ENCODE data around the gene SEC23A.

The SEC23A gene

GRCh38 chr14:39114073-39114838, 11.2 kb upstream of the SEC23A start, which contains the start of gene GEMIN2:
Gene GEMIN2, plus strand, starts transcription at chr14:39114323. Its CDS starts 16 bp downstream, at chr14:39114339.
- peak within 1 kb of the TSS; percentile 92 for H3K4me2 ChIP-seq (ENCODE audit: insufficient read depth, low read length)
- H3K27ac ChIP-seq (ENCODE audit: low read length) = peak within 1 kb of the TSS; percentile 94
- peak; percentile 97 for ATAC-seq (ENCODE audit: insufficient read depth, low read depth)
- H3K36me3 ChIP-seq (ENCODE audit: insufficient read depth, low read length) = peaks cover 18% of the 10 kb centered on the region
- H3K9ac ChIP-seq (ENCODE audit: low read depth, low read length) = peak within 1 kb of the TSS; percentile 64
- no peaks in the 10 kb centered on the region for H3K27me3 ChIP-seq (ENCODE audit: insufficient read depth, low read length, poor library complexity)
- no peak for TF ChIP-seq EZH2 (IDR thresholded peaks at IDR 0.05; ENCODE audit: borderline replicate concordance, low read depth, low read length, severe bottlenecking)
- TF ChIP-seq, protein P1, sequence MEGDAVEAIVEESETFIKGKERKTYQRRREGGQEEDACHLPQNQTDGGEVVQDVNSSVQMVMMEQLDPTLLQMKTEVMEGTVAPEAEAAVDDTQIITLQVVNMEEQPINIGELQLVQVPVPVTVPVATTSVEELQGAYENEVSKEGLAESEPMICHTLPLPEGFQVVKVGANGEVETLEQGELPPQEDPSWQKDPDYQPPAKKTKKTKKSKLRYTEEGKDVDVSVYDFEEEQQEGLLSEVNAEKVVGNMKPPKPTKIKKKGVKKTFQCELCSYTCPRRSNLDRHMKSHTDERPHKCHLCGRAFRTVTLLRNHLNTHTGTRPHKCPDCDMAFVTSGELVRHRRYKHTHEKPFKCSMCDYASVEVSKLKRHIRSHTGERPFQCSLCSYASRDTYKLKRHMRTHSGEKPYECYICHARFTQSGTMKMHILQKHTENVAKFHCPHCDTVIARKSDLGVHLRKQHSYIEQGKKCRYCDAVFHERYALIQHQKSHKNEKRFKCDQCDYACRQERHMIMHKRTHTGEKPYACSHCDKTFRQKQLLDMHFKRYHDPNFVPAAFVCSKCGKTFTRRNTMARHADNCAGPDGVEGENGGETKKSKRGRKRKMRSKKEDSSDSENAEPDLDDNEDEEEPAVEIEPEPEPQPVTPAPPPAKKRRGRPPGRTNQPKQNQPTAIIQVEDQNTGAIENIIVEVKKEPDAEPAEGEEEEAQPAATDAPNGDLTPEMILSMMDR (IDR thresholded peaks at IDR 0.05; ENCODE audit: borderline replicate concordance, extremely low read depth, low read length, poor library complexity, severe bottlenecking) = no peak
- no peaks in the 10 kb centered on the region for H3K9me3 ChIP-seq (ENCODE audit: insufficient read depth, low read length, severe bottlenecking)
- H4K20me1 ChIP-seq (ENCODE audit: insufficient read depth, low read length) = no peaks in the 10 kb centered on the region
- peak within 1 kb of the TSS; percentile 66 to 71 for H3K4me3 ChIP-seq (ENCODE audit: low read depth in 1 of 2, low read length in 2 of 2)
- DNase-seq = peak; percentile 94
- peak within 1 kb of the TSS; percentile 88 for H2AFZ ChIP-seq (ENCODE audit: low read depth, low read length)
- peaks cover 29% of the 10 kb centered on the region for H3K4me1 ChIP-seq (ENCODE audit: insufficient read depth, low read length)
- H3K79me2 ChIP-seq (ENCODE audit: insufficient read depth, low read length) = peaks cover 24% of the 10 kb centered on the region

DNA sequence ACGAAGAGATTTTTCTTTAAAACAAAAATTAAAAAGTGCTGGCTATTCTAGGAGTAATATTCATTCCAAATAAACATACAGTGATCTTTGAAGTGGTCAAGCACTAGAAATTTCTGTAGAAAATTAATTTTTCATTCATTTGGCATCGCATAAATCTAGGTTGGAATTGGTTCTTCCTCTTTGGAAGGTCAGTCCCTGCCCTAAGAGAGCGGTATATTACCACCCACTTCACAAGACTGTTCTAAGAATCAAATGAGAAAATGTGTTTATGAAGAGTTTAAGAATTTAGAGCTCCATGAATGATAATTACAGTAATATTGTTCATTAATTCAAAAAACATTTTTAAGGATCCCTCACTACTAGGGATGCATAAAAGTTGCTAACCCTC, 10.6 kb upstream of the SEC23A start:
- Histone ChIP-seq H2AFZ (ENCODE audit: low read depth, low read length) (peak overlapping the region; percentile 88), H3K79me2 (ENCODE audit: insufficient read depth, low read length) (peaks cover 24% of the 10 kb centered on the region), H3K9ac (ENCODE audit: low read depth, low read length) (peak overlapping the region; percentile 64), H3K4me2 (ENCODE audit: insufficient read depth, low read length) (peak overlapping the region; percentile 92), H3K27me3 (ENCODE audit: insufficient read depth, low read length, poor library complexity) (no peaks in the 10 kb centered on the region), H3K27ac (ENCODE audit: low read length) (peak overlapping the region; percentile 94), H4K20me1 (ENCODE audit: insufficient read depth, low read length) (no peaks in the 10 kb centered on the region), H3K36me3 (ENCODE audit: insufficient read depth, low read length) (peaks cover 12% of the 10 kb centered on the region), H3K4me1 (ENCODE audit: insufficient read depth, low read length) (peaks cover 29% of the 10 kb centered on the region), H3K9me3 (ENCODE audit: insufficient read depth, low read length, severe bottlenecking) (no peaks in the 10 kb centered on the region), H3K4me3 (ENCODE audit: low read depth in 1 of 2, low read length in 2 of 2) (peak overlapping the region; percentile 66 to 71; a peak in 3 of 4 replicates)
- DNase-seq (no peak), ATAC-seq (ENCODE audit: insufficient read depth, low read depth) (peak; percentile 8)
- TF ChIP-seq EZH2 (IDR thresholded peaks at IDR 0.05; ENCODE audit: borderline replicate concordance, low read depth, low read length, severe bottlenecking) = no peak
- TF ChIP-seq, protein P1 (IDR thresholded peaks at IDR 0.05; ENCODE audit: borderline replicate concordance, extremely low read depth, low read length, poor library complexity, severe bottlenecking) = no peak

DNA sequence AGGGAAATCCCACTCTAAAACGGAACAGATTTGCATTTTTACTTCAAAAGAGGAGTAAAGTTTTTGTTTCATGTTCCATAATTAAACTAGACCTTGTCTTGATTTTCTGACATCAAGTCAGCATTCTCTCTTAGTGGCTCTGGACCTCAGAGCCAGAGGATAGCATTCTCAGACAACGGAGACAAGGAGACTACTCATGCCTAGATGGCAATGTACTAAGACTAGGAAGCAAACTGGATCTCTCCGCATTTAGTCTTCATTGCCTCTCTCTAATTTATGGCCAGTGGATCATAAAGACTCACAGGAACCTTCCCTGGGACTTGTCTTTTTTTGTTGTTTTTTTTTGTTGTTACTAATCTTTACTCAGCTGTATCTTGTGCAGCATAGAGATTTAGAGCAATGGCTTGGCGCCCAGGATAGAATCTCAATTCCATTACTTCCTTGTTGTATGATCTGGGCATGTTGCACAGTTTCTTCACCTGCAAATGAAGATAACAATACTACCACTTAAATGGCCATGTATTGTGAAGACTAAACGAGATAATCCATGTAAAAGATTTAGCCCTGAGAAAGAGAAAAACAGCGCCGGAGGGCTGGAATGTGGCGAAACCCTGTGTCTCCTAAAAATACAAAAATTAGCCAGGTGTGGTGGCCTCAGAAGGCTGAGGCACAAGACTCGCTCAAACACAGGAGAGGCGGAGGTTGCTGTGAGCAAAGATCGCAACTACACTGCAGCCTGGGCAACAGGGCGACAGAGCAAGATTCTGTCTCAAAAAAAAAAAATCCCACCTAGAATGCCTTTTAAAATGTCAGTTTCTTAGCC, 7.1 kb upstream of the SEC23A start:
- Histone ChIP-seq H3K9ac (ENCODE audit: low read depth, low read length) (no peak overlapping the region), H3K27me3 (ENCODE audit: insufficient read depth, low read length, poor library complexity) (no peaks in the 10 kb centered on the region), H3K9me3 (ENCODE audit: insufficient read depth, low read length, severe bottlenecking) (no peaks in the 10 kb centered on the region), H3K4me1 (ENCODE audit: insufficient read depth, low read length) (peaks cover 15% of the 10 kb centered on the region), H3K4me3 (ENCODE audit: low read depth in 1 of 2, low read length in 2 of 2) (no peak overlapping the region), H3K79me2 (ENCODE audit: insufficient read depth, low read length) (peaks cover 9% of the 10 kb centered on the region), H3K27ac (ENCODE audit: low read length) (no peak overlapping the region), H4K20me1 (ENCODE audit: insufficient read depth, low read length) (no peaks in the 10 kb centered on the region), H2AFZ (ENCODE audit: low read depth, low read length) (0 out of 2 replicates have a peak overlapping the region, but pooled peaks have one; percentile 8), H3K4me2 (ENCODE audit: insufficient read depth, low read length) (no peak overlapping the region), H3K36me3 (ENCODE audit: insufficient read depth, low read length) (no peaks in the 10 kb centered on the region)
- DNase-seq (no peak), ATAC-seq (ENCODE audit: insufficient read depth, low read depth) (no peak)
- TF ChIP-seq, protein P1 (IDR thresholded peaks at IDR 0.05; ENCODE audit: borderline replicate concordance, extremely low read depth, low read length, poor library complexity, severe bottlenecking) = no peak
- TF ChIP-seq EZH2 (IDR thresholded peaks at IDR 0.05; ENCODE audit: borderline replicate concordance, low read depth, low read length, severe bottlenecking) = no peak
